HG02588 (cell line): ENCODE results near the gene PIGO.

ENCODE experiments used
- ATAC-seq: cut with Tn5 transposase; IDR thresholded peaks from one replicate; pipeline ENCODE4 v1.9.1; 2021; ENCODE audit warnings: mild to moderate bottlenecking, moderate library complexity; ENCODE audit not compliant: unreplicated experiment

The PIGO gene

GRCh38 chr9:35072461-35073278 is 23.7 kb downstream of the PIGO start, which contains the start of gene VCP:
TSS of gene VCP (minus strand) at chr9:35072625. CDS start at chr9:35072353, 272 bp downstream.
- ATAC-seq: peak; percentile 86

- ATAC-seq: peak; percentile 44
These were observed 24.5 kb downstream of the PIGO start for GRCh38 chr9:35071814-35072460.

- no peak for ATAC-seq
These were observed 25.3 kb downstream of the PIGO start for GRCh38 chr9:35070823-35071813.

- ATAC-seq: no peak
These were observed 27.4 kb downstream of the PIGO start for GRCh38 chr9:35069020-35069419.

- no peak for ATAC-seq
These were observed 29.3 kb downstream of the PIGO start for GRCh38 chr9:35067056-35067455.

- ATAC-seq: no peak
These were observed 35.7 kb downstream of the PIGO start for GRCh38 chr9:35060548-35061207.

GRCh38 chr9:35059438-35059837 is 37.0 kb downstream of the PIGO start:
- ATAC-seq: no peak

GRCh38 chr9:35057271-35057620 is 39.1 kb downstream of the PIGO start:
- ATAC-seq: no peak

GRCh38 chr9:35056571-35057270 is 39.7 kb downstream of the PIGO start:
- no peak for ATAC-seq

- ATAC-seq: no peak
These were observed 41.3 kb downstream of the PIGO start for GRCh38 chr9:35054871-35055644.

- no peak for ATAC-seq
These were observed 42.1 kb downstream of the PIGO start for GRCh38 chr9:35054185-35054835.

GRCh38 chr9:35051069-35051967 is 45.1 kb downstream of the PIGO start:
- ATAC-seq: no peak

- ATAC-seq: no peak
These were observed 47.9 kb downstream of the PIGO start for GRCh38 chr9:35048511-35048910.

GRCh38 chr9:35044071-35044470 is 52.3 kb downstream of the PIGO start:
- ATAC-seq: no peak

GRCh38 chr9:35042891-35043545 is 53.4 kb downstream of the PIGO start:
- no peak for ATAC-seq

- ATAC-seq: no peak
These were observed 54.2 kb downstream of the PIGO start for GRCh38 chr9:35042081-35042604.
